GM10248 (cell line): Measurements from ENCODE around the gene EXOG.

Experiments used
- CTCF ChIA-PET: fragments of 300-600 bp; sonication (Branson Sonifier 250); formaldehyde crosslinking; extraction: SDS; loops from one replicate; lab custom pipeline; 2021; ENCODE audit warnings: antibody characterized with exemption; lab: Yijun Ruan, JAX
- POLR2A ChIA-PET: fragments of 350-650 bp; sonication (Branson Sonifier 250); formaldehyde crosslinking; extraction: SDS; loops from one replicate; lab custom pipeline; 2020; ENCODE audit warnings: antibody characterized with exemption; lab: Yijun Ruan, JAX
- DNase-seq: peaks from one replicate; pipeline ENCODE4 v3.0.0; 2012; ENCODE audit errors: extremely low spot score
- TF ChIP-seq, protein P1 (sequence below): IDR thresholded peaks from 2 replicates; pipeline ENCODE4 v1.5.1; 2012; ENCODE audit warnings: mild to moderate bottlenecking, low read depth; ENCODE audit errors: extremely low read depth, missing control alignments, control extremely low read depth

Gene EXOG

GRCh38 chr3:38459499-38460048 lies 36.6 kb upstream of the EXOG start:
- TF ChIP-seq, protein P1, sequence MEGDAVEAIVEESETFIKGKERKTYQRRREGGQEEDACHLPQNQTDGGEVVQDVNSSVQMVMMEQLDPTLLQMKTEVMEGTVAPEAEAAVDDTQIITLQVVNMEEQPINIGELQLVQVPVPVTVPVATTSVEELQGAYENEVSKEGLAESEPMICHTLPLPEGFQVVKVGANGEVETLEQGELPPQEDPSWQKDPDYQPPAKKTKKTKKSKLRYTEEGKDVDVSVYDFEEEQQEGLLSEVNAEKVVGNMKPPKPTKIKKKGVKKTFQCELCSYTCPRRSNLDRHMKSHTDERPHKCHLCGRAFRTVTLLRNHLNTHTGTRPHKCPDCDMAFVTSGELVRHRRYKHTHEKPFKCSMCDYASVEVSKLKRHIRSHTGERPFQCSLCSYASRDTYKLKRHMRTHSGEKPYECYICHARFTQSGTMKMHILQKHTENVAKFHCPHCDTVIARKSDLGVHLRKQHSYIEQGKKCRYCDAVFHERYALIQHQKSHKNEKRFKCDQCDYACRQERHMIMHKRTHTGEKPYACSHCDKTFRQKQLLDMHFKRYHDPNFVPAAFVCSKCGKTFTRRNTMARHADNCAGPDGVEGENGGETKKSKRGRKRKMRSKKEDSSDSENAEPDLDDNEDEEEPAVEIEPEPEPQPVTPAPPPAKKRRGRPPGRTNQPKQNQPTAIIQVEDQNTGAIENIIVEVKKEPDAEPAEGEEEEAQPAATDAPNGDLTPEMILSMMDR: no peak
- ChIA-PET POLR2A (no interaction called here), CTCF (interaction anchor here (2.4 kb wide), 1 partner anchor 21 kb away, joined by 8 read pairs; no protein-coding TSS in a partner anchor)
- DNase-seq: no peak

DNA sequence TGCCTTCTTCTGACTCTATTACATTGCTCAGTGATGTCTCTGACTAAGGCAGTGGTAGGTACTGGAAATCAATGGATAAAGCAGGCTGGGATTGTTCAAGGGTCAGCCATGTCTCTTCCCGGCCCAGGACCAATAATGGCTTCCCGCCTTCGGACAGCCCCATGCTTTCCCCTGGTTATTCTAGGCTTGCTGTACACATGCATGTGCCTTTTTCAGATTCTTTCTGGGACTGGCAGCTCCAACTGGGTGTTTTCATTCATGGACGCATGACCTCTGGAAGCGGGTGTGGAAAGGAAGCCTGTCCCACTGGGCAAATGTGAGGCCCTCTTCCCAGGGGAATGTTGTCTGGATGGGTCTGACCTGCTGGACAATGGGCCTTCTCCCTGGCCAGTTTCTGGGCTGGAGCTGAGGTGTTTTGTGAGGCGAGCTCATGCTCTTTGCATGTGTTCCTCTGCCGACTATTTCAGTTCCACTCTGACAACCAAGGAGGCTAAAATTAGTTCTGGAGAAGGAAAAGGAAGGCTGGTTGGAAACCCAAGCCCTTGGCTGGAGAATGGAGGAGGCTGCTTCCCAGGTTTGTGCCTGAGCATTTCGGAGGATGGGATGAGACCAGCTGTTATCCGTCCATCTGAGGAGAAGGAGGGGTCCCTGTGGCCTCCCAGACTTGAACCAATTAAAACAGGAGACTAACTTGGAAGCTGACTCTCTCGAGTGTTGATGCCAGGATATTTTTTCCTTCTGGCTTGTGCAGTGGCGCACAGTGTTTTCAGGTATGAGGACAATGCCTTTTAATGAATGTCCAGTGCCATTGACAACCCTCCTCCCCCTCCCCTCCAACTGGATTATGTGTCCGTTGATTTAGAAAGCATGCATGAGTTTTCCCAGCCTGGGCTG lies 35.5 kb upstream of the EXOG start:
- TF ChIP-seq, protein P1: no peak
- CTCF ChIA-PET: interaction anchor here (0.8 kb wide), 1 partner anchor 36 kb away, joined by 3 read pairs; the partner anchor contains the start of gene EXOG
- DNase-seq: peak; percentile 6
- POLR2A ChIA-PET: no interaction called here

DNA sequence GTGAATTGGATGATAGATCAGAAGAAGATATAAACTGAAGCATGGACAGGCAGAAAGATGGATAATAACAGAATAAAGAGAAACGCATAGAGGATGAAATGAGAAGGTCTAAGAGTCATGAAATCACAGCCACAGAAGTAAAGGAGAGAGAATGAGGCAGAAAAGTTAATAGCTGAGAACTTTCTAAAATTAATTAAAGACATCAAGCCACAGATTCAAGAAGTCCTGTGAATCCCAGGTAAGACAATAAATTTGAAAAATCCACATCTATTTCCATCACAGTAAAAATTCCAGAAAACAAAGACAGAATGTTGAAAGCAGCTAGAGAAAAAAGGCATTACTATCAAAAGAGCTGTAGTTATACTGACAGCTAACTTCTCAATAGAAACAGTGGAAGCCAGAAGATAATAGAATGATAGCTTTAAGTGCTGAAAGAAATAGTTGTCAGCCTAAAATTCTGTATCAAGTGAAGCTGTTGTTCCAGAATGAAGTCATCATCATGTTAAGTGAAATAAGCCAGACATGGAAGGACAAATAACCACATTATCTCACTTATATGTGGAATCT lies 30.5 kb upstream of the EXOG start:
- ChIA-PET CTCF (interaction anchor here (2.1 kb wide), 1 partner anchor 13 kb away, joined by 9 read pairs; no protein-coding TSS in a partner anchor), POLR2A (no interaction called here)
- TF ChIP-seq, protein P1: no peak
- DNase-seq: no peak

- TF ChIP-seq, protein P1: no peak
- no peak for DNase-seq
- CTCF ChIA-PET: interaction anchor here (1.3 to 2.8 kb wide), 3 partner anchors 12 to 502 kb away, joined by 3 to 22 read pairs (median 4); partner anchors contain the start of gene XYLB
- POLR2A ChIA-PET: no interaction called here
Observed at GRCh38 chr3:38468765-38469164, 27.4 kb upstream of the EXOG start.

DNA sequence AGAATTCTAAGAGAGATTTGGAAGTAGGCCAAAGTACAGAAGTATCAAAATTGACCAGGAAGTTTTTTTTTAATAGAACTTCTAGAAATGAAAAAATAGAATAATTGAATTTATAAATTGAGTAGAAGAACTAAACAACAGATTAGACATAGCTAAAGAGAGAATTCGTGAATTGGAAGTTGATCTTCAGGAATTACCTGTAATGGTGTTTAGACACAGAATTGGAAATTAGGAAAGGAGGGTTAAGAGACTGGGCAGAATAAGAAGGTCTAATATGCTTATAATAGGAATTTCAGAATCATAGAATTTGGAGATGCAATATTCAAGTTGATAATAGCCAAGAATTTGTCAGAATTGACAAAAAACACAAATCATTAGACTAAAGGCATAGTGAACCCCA lies 26.3 kb upstream of the EXOG start:
- TF ChIP-seq, protein P1: no peak
- ChIA-PET POLR2A (no interaction called here), CTCF (interaction anchor here (1.1 to 2.8 kb wide), 4 partner anchors 11 to 495 kb away, joined by 3 to 22 read pairs (median 3); partner anchors contain the start of gene XYLB)
- no peak for DNase-seq

GRCh38 chr3:38471260-38471857 lies 24.8 kb upstream of the EXOG start:
- POLR2A ChIA-PET: no interaction called here
- CTCF ChIA-PET: interaction anchor here (0.7 to 2.8 kb wide), 4 partner anchors 9 to 125 kb away, joined by 3 to 22 read pairs (median 4); partner anchors contain the start of genes EXOG and XYLB

More at GRCh38 chr3:38471260-38471857, 24.8 kb upstream of the EXOG start:
- TF ChIP-seq, protein P1: no peak
- DNase-seq: no peak
